Neural progenitor cell (in vitro differentiated cells): Measurements from ENCODE around the gene KIF16B. TPM values are rescaled to one million over a fixed set of nuclear protein-coding genes. Genes with fewer than 3 reads are reported as not detected.

ENCODE experiments used
- DNase-seq: peaks from one replicate; pipeline ENCODE4 v3.0.0-alpha.2; 2016; ENCODE audit warnings: low spot score
- H2AFZ ChIP-seq: fragments of 200-600 bp; sonication (generic); replicated peaks from 2 replicates; pipeline ENCODE4 v1.6.1; 2016; ENCODE audit warnings: antibody characterized with exemption
- H3F3A ChIP-seq: fragments of 200-600 bp; sonication (generic); 2 replicates; pipeline ENCODE4 v1.6.1; 2016; ENCODE audit warnings: antibody characterized with exemption, low read depth
- H3K27ac ChIP-seq: fragments of 200-600 bp; sonication (generic); 2 replicates; pipeline ENCODE4 v1.5.1; 2016; ENCODE audit warnings: mild to moderate bottlenecking
- H3K27me3 ChIP-seq: fragments of 200-600 bp; sonication (generic); 2 replicates; pipeline ENCODE4 v1.6.1; 2016; ENCODE audit warnings: mild to moderate bottlenecking, moderate library complexity
- H3K36me3 ChIP-seq: fragments of 200-600 bp; sonication (generic); 2 replicates; pipeline ENCODE4 v1.5.1; 2016
- H3K4me1 ChIP-seq: fragments of 200-600 bp; sonication (generic); 2 replicates; pipeline ENCODE4 v1.6.1; 2016; ENCODE audit warnings: mixed run types
- H3K4me2 ChIP-seq: fragments of 200-600 bp; sonication (generic); 2 replicates; pipeline ENCODE4 v1.6.1; 2016
- H3K4me3 ChIP-seq: fragments of 200-600 bp; sonication (generic); 2 replicates; pipeline ENCODE4 v1.5.1; 2016
- H3K79me2 ChIP-seq: fragments of 200-600 bp; sonication (generic); 2 replicates; pipeline ENCODE4 v1.6.1; 2016; ENCODE audit warnings: low read depth
- H3K9ac ChIP-seq: fragments of 200-600 bp; sonication (generic); 2 replicates; pipeline ENCODE4 v1.6.1; 2016
- H3K9me3 ChIP-seq: fragments of 200-600 bp; sonication (generic); 2 replicates; pipeline ENCODE4 v1.5.1; 2016; ENCODE audit warnings: low read depth
- H4K20me1 ChIP-seq: fragments of 200-600 bp; sonication (generic); 2 replicates; pipeline ENCODE4 v1.6.1; 2016; ENCODE audit warnings: low read depth
- H3K27ac Mint-ChIP-seq: 3 replicates; pipeline ENCODE4 v1.8.0; 2021; ENCODE audit warnings: mixed read lengths
- H3K27me3 Mint-ChIP-seq: 2 replicates; pipeline ENCODE4 v1.8.0; 2022; ENCODE audit warnings: low read depth, mild to moderate bottlenecking, inconsistent platforms, moderate library complexity, mixed read lengths; ENCODE audit not compliant: insufficient read depth
- H3K36me3 Mint-ChIP-seq: 3 replicates; pipeline ENCODE4 v1.8.0; 2021; ENCODE audit warnings: mixed read lengths
- H3K4me1 Mint-ChIP-seq: 3 replicates; pipeline ENCODE4 v1.8.0; 2021; ENCODE audit warnings: mixed read lengths
- H3K4me3 Mint-ChIP-seq: 3 replicates; pipeline ENCODE4 v1.8.0; 2021; ENCODE audit warnings: mild to moderate bottlenecking, moderate library complexity, mixed read lengths
- H3K9me3 Mint-ChIP-seq: 3 replicates; pipeline ENCODE4 v1.8.0; 2020; ENCODE audit warnings: mixed read lengths
- EZH2 ChIP-seq: fragments of 200-600 bp; sonication (generic); IDR thresholded peaks from 2 replicates; pipeline ENCODE4 v1.6.1; 2017; ENCODE audit warnings: antibody characterized with exemption, mild to moderate bottlenecking, moderate library complexity
- EZH2phosphoT487 ChIP-seq: fragments of 200-600 bp; sonication (generic); IDR thresholded peaks from 2 replicates; pipeline ENCODE4 v1.6.1; 2017; ENCODE audit warnings: antibody characterized with exemption
- total RNA-seq: library from RNA; depleted of rRNA; stranded (reverse); fragments of >200 nt; gene quantifications from 2 replicates; pipeline ENCODE4 v1.2.3, GENCODE V29; 2015; ENCODE audit warnings: low replicate concordance
- TF ChIP-seq, protein P1 (sequence below): fragments of 200-600 bp; sonication (generic); IDR thresholded peaks from 2 replicates; pipeline ENCODE4 v1.5.1; 2017; ENCODE audit warnings: antibody characterized with exemption, mild to moderate bottlenecking

The KIF16B gene
- total RNA-seq, 1 donor from 2014 or later: 15.5 TPM

DNA sequence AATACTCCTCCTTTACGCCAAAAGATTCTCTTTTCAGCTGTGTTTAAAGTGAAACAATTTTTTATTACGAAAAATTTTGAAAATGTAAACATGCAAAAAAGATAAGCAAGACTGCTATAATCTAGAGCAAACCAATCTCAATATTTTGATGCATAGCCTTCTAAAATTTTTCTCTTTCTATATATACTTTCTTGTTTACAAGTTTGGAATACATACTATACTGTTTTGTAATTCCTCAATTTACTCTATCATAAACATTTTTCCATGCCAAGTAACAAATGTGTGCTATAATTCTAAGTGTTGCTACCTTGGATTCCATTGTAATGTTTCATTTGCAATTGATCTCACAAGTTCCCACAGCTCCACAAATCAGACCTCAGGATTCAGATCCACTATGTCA is 43.1 kb upstream of the KIF16B start:
- peaks cover 4% of the 10 kb centered on the region for H3K9me3 ChIP-seq
- TF ChIP-seq, protein P1, sequence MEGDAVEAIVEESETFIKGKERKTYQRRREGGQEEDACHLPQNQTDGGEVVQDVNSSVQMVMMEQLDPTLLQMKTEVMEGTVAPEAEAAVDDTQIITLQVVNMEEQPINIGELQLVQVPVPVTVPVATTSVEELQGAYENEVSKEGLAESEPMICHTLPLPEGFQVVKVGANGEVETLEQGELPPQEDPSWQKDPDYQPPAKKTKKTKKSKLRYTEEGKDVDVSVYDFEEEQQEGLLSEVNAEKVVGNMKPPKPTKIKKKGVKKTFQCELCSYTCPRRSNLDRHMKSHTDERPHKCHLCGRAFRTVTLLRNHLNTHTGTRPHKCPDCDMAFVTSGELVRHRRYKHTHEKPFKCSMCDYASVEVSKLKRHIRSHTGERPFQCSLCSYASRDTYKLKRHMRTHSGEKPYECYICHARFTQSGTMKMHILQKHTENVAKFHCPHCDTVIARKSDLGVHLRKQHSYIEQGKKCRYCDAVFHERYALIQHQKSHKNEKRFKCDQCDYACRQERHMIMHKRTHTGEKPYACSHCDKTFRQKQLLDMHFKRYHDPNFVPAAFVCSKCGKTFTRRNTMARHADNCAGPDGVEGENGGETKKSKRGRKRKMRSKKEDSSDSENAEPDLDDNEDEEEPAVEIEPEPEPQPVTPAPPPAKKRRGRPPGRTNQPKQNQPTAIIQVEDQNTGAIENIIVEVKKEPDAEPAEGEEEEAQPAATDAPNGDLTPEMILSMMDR: no peak
- TF ChIP-seq EZH2phosphoT487 (no peak), EZH2 (no peak)
- H3K79me2 ChIP-seq: no peaks in the 10 kb centered on the region
- H3K36me3 Mint-ChIP-seq: peaks cover 3% of the 10 kb centered on the region
- no peak overlapping the region for H3K9ac ChIP-seq
- H3K4me3 Mint-ChIP-seq: no peak overlapping the region
- H3K4me3 ChIP-seq: no peak overlapping the region
- peaks cover 5% of the 10 kb centered on the region for H3K4me1 ChIP-seq
- H3K4me1 Mint-ChIP-seq: peaks cover 10% of the 10 kb centered on the region
- H2AFZ ChIP-seq: no peak overlapping the region
- no peak for DNase-seq
- peaks cover 13% of the 10 kb centered on the region for H3K9me3 Mint-ChIP-seq
- no peaks in the 10 kb centered on the region for H3F3A ChIP-seq
- H3K27ac Mint-ChIP-seq: no peak overlapping the region
- no peaks in the 10 kb centered on the region for H3K27me3 ChIP-seq
- no peaks in the 10 kb centered on the region for H3K36me3 ChIP-seq
- H3K27ac ChIP-seq: no peak overlapping the region
- H3K4me2 ChIP-seq: no peak overlapping the region
- H3K27me3 Mint-ChIP-seq: no peaks in the 10 kb centered on the region
- no peaks in the 10 kb centered on the region for H4K20me1 ChIP-seq

- H3K36me3 ChIP-seq: no peaks in the 10 kb centered on the region
- H3K79me2 ChIP-seq: no peaks in the 10 kb centered on the region
- TF ChIP-seq, protein P1: no peak
- TF ChIP-seq EZH2: no peak
- TF ChIP-seq EZH2phosphoT487: no peak
- peaks cover 4% of the 10 kb centered on the region for H3K9me3 ChIP-seq
- no peak overlapping the region for H3K27ac ChIP-seq
- no peak overlapping the region for H3K27ac Mint-ChIP-seq
- no peak overlapping the region for H3K4me3 Mint-ChIP-seq
- no peak for DNase-seq
- no peak overlapping the region for H3K9ac ChIP-seq
- no peaks in the 10 kb centered on the region for H3K27me3 ChIP-seq
- H3K27me3 Mint-ChIP-seq: peaks cover 3% of the 10 kb centered on the region
- H3F3A ChIP-seq: no peaks in the 10 kb centered on the region
- no peak overlapping the region for H3K4me3 ChIP-seq
- peaks cover 13% of the 10 kb centered on the region for H3K9me3 Mint-ChIP-seq
- H2AFZ ChIP-seq: peak overlapping the region; percentile 18
- H3K36me3 Mint-ChIP-seq: peaks cover 3% of the 10 kb centered on the region
- peaks cover 10% of the 10 kb centered on the region for H3K4me1 Mint-ChIP-seq
- no peaks in the 10 kb centered on the region for H4K20me1 ChIP-seq
- peaks cover 5% of the 10 kb centered on the region for H3K4me1 ChIP-seq
- no peak overlapping the region for H3K4me2 ChIP-seq
Observed at GRCh38 chr20:16615199-16615598, 42.0 kb upstream of the KIF16B start.

DNA sequence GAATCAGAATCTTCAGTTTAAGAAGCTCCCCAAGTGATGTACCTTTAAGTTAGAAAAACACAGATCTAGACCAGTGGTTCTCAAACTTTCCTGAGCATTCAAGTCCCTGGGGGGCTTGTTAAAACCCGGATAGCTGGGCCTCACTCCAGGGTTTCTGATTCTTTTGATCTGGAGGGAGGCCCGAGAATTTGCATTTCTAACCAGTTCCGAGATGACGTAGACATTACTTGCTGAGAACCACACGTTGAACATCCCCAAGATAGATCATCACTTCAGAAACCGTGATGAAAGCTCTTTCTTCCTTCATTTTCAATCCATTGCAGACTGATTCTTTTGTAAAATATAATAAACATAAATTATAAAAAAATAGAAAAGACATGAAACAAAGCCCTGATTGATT is 40.7 kb upstream of the KIF16B start:
- Histone ChIP-seq H3K9me3 (peaks cover 4% of the 10 kb centered on the region), H3K9ac (no peak overlapping the region), H3K4me1 (peaks cover 5% of the 10 kb centered on the region), H3K36me3 (no peaks in the 10 kb centered on the region), H3K27me3 (no peaks in the 10 kb centered on the region), H4K20me1 (no peaks in the 10 kb centered on the region), H3K27ac (no peak overlapping the region), H3K79me2 (no peaks in the 10 kb centered on the region), H3K4me2 (no peak overlapping the region), H3F3A (no peaks in the 10 kb centered on the region), H3K4me3 (no peak overlapping the region), H2AFZ (peak overlapping the region; percentile 48)
- Mint-ChIP-seq H3K9me3 (peaks cover 10% of the 10 kb centered on the region), H3K27me3 (peaks cover 3% of the 10 kb centered on the region), H3K36me3 (peaks cover 3% of the 10 kb centered on the region), H3K4me3 (no peak overlapping the region), H3K4me1 (peaks cover 4% of the 10 kb centered on the region), H3K27ac (no peak overlapping the region)
- TF ChIP-seq EZH2 (no peak), EZH2phosphoT487 (no peak)
- TF ChIP-seq, protein P1: no peak
- no peak for DNase-seq
